ENCODE data around the gene TSPAN13. TPM values are rescaled to one million over a fixed set of nuclear protein-coding genes. Genes with fewer than 3 reads are reported as not detected.

Gene TSPAN13
- total RNA-seq, 1 experiment from 2014 or later: 32.7 TPM

- CTCF ChIA-PET: no interaction called here
- POLR2A ChIA-PET: no interaction called here
- peaks cover 4% of the 10 kb centered on the region for H3K4me1 Mint-ChIP-seq
These were observed 35.4 kb upstream of the TSPAN13 start for GRCh38 chr7:16718111-16718656.

More at GRCh38 chr7:16718111-16718656, 35.4 kb upstream of the TSPAN13 start:
- no peaks in the 10 kb centered on the region; the same call in 1 of the 2 replicates for H3K36me3 Mint-ChIP-seq
- H3K27me3 Mint-ChIP-seq (ENCODE audit: low read depth): no peaks in the 10 kb centered on the region
- no peak overlapping the region for H3K27ac Mint-ChIP-seq
- H3K4me3 Mint-ChIP-seq: no peak overlapping the region
- no peaks in the 10 kb centered on the region for H3K9me3 Mint-ChIP-seq
- DNase-seq (ENCODE audit: low spot score) (no peak), ATAC-seq (no peak)
- TF ChIP-seq NFE2L1 (CRISPR knock-in tag; IDR thresholded peaks at IDR 0.05) (no peak), ARID4B (CRISPR knock-in tag; IDR thresholded peaks at IDR 0.05; ENCODE audit: borderline replicate concordance) (no peak), ERG (CRISPR knock-in tag; IDR thresholded peaks at IDR 0.05) (no peak), SOX15 (CRISPR knock-in tag; IDR thresholded peaks at IDR 0.05) (no peak), ZNF232 (CRISPR knock-in tag; IDR thresholded peaks at IDR 0.05) (no peak), TEAD1 (CRISPR knock-in tag; IDR thresholded peaks at IDR 0.05) (no peak), FOXP1 (CRISPR knock-in tag; IDR thresholded peaks at IDR 0.05; ENCODE audit: borderline replicate concordance) (no peak), SMAD3 (CRISPR knock-in tag; IDR thresholded peaks at IDR 0.05; ENCODE audit: borderline replicate concordance) (no peak), NR3C1 (CRISPR knock-in tag; conservative IDR thresholded peaks at IDR 0.05; ENCODE audit: low read depth) (no peak), ZBTB43 (CRISPR knock-in tag; IDR thresholded peaks at IDR 0.05) (no peak), ATF1 (CRISPR knock-in tag; IDR thresholded peaks at IDR 0.05) (no peak), OVOL2 (CRISPR knock-in tag; IDR thresholded peaks at IDR 0.05; ENCODE audit: borderline replicate concordance) (no peak), ZNF263 (CRISPR knock-in tag; IDR thresholded peaks at IDR 0.05; ENCODE audit: low read depth) (no peak), ZSCAN18 (CRISPR knock-in tag; IDR thresholded peaks at IDR 0.05) (no peak)

Measured in WTC11 (cell line).